ENCODE results near the gene THYN1. TPM values are rescaled to one million over a fixed set of nuclear protein-coding genes. Genes with fewer than 3 reads are reported as not detected.

The THYN1 gene
- total RNA-seq, 1 donor from 2014 or later, result 34.2 TPM

DNA sequence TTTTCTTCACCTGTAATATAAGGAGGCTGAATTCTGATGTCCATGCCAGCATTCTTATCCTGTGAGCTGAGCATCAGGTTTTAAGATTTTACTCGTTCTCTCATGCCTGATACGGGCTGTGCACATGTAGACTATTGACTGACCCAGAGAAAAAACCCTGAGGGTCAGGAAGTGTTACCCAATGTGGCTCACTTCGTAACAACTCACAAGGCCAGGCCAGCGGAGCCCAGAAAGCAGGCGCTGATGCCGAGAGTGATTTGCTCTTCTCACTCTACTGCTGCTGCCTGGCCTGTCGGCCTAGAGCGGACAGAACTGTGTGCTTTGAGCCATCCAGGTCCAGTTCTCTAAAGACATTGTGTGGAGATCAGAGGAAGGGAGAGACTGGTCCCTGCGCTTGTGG, 10.8 kb downstream of the THYN1 start:
- Mint-ChIP-seq H3K27me3 (ENCODE audit: low read depth) (no peaks in the 10 kb centered on the region), H3K9me3 (no peaks in the 10 kb centered on the region), H3K4me3 (no peak overlapping the region), H3K36me3 (peaks cover 37% of the 10 kb centered on the region), H3K27ac (no peak overlapping the region), H3K4me1 (no peaks in the 10 kb centered on the region)
- TF ChIP-seq, protein P1, sequence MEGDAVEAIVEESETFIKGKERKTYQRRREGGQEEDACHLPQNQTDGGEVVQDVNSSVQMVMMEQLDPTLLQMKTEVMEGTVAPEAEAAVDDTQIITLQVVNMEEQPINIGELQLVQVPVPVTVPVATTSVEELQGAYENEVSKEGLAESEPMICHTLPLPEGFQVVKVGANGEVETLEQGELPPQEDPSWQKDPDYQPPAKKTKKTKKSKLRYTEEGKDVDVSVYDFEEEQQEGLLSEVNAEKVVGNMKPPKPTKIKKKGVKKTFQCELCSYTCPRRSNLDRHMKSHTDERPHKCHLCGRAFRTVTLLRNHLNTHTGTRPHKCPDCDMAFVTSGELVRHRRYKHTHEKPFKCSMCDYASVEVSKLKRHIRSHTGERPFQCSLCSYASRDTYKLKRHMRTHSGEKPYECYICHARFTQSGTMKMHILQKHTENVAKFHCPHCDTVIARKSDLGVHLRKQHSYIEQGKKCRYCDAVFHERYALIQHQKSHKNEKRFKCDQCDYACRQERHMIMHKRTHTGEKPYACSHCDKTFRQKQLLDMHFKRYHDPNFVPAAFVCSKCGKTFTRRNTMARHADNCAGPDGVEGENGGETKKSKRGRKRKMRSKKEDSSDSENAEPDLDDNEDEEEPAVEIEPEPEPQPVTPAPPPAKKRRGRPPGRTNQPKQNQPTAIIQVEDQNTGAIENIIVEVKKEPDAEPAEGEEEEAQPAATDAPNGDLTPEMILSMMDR (IDR thresholded peaks at IDR 0.05; ENCODE audit: unreplicated experiment), result no peak
- DNase-seq (ENCODE audit: low spot score in 2 of 2, unreplicated experiment in 2 of 2), result no peak

DNA sequence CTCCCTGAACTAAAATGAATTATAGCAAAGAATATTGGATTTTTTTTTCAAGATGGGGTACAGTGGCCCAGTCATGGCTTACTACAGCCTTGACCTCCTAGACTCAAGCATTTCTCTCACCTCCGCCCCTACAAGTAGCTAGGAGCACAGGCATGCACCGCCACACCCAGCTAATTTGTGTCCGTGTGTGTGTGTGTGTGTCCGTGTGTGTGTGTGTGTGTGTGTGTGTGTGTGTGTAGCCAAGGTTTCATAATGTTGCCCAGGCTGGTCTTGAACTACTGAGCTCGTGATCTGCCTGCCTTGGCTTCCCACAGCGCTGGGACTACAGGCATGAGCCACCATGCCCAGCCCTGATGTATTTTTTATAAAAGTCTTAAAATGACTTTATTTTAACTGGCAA, 12.6 kb downstream of the THYN1 start:
- Mint-ChIP-seq H3K36me3 (peaks cover 42% of the 10 kb centered on the region), H3K27ac (no peak overlapping the region), H3K4me1 (no peaks in the 10 kb centered on the region), H3K9me3 (no peaks in the 10 kb centered on the region), H3K27me3 (ENCODE audit: low read depth) (no peaks in the 10 kb centered on the region), H3K4me3 (no peak overlapping the region)
- TF ChIP-seq, protein P1 (IDR thresholded peaks at IDR 0.05; ENCODE audit: unreplicated experiment), result no peak
- no peak for DNase-seq (ENCODE audit: low spot score in 2 of 2, unreplicated experiment in 2 of 2)

DNA sequence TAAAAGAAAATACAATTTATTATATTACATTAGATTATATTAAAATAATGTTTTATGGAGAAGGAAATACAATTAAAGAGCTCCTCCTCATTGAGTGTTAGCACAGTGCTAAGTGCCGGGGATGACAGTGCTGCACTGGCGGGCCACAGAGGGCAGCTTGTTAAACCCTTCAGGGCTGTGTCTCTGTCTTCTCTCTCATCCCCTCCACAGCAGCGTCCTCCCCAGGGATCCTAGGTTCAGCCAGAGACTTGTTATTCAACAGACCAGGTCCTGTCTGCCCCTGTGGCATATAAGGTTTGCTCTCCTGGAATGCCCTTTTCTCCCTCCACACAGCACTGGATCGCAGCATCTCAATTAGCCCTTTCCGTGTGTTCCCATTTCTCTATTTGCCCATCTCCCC, 14.2 kb downstream of the THYN1 start:
- DNase-seq (ENCODE audit: low spot score in 2 of 2, unreplicated experiment in 2 of 2), result no peak
- TF ChIP-seq, protein P1 (IDR thresholded peaks at IDR 0.05; ENCODE audit: unreplicated experiment), result no peak
- no peaks in the 10 kb centered on the region for H3K9me3 Mint-ChIP-seq

DNA sequence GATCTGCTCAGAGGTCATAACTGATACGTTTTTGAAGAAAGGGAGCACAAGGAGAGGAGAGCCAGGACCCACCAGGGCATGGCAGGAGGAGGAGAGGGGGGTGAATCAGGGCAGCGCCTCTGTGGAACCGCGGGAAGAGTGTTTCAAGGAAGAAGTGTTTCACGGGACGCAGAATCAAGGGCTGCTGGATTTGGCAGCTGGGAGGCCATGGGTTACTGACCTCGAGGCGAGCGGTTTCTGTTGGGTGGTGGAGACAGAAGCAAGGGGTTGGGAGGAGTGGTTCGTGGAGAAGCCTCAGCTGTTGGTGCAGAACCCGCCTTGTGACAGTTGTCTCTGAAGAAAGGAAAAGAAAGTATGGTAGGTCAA, 15.6 kb downstream of the THYN1 start:
- Mint-ChIP-seq H3K27ac (no peak overlapping the region), H3K4me1 (no peaks in the 10 kb centered on the region), H3K4me3 (no peak overlapping the region), H3K36me3 (peaks cover 25% of the 10 kb centered on the region), H3K9me3 (no peaks in the 10 kb centered on the region), H3K27me3 (ENCODE audit: low read depth) (no peaks in the 10 kb centered on the region)
- TF ChIP-seq, protein P1 (IDR thresholded peaks at IDR 0.05; ENCODE audit: unreplicated experiment), result no peak
- no peak for DNase-seq (ENCODE audit: low spot score in 2 of 2, unreplicated experiment in 2 of 2)

More for the DNA sequence above, 14.2 kb downstream of the THYN1 start:
- H3K36me3 Mint-ChIP-seq, result peaks cover 34% of the 10 kb centered on the region
- H3K27me3 Mint-ChIP-seq (ENCODE audit: low read depth), result no peaks in the 10 kb centered on the region
- H3K4me1 Mint-ChIP-seq, result no peaks in the 10 kb centered on the region
- no peak overlapping the region for H3K27ac Mint-ChIP-seq
- no peak overlapping the region for H3K4me3 Mint-ChIP-seq

DNA sequence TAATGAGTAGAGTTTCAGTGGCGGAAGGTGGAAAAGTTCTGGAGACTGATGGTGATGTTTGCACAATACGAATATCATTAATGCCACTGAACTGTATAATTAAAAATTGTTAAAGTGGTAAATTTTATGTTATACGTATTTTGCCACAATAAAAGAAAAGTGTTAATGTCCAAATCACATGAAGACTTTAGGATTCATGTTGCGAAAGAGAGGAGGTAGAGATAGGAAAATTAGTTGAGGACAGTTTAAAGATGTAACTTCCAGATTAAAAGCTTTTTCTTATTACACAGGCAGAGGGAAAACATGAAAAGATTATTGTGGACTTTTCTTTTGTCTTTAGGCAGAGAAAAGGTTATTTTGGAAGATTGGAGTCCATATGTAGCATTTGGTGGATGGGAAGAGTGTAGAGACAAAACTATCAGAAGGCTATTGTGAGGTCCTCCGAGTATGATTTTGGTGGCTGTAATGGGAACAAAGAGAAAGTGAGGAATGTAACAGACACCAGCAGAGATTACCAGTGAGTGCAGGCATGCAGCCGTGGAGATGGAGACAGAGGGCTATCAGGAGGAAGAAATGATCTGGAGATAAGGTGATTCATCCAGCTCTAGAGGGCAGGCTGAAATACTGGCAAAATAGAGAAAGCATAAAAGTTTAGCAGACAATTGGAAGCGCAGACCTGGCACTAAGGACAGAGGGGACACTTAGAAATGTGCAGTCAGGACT, 16.2 kb downstream of the THYN1 start:
- no peaks in the 10 kb centered on the region for H3K9me3 Mint-ChIP-seq
- TF ChIP-seq, protein P1 (IDR thresholded peaks at IDR 0.05; ENCODE audit: unreplicated experiment), result no peak
- H3K27me3 Mint-ChIP-seq (ENCODE audit: low read depth), result no peaks in the 10 kb centered on the region
- no peaks in the 10 kb centered on the region for H3K4me1 Mint-ChIP-seq
- H3K27ac Mint-ChIP-seq, result no peak overlapping the region
- DNase-seq (ENCODE audit: low spot score in 2 of 2, unreplicated experiment in 2 of 2), result no peak
- H3K4me3 Mint-ChIP-seq, result no peak overlapping the region
- peaks cover 24% of the 10 kb centered on the region for H3K36me3 Mint-ChIP-seq
